H1 (cell line): ENCODE measurements around the gene PPM1M. TPM values are rescaled to one million over a fixed set of nuclear protein-coding genes. Genes with fewer than 3 reads are reported as not detected.

ENCODE experiments used
- CTCF ChIA-PET: fragments of 300-600 bp; sonication (Branson Sonifier 250); formaldehyde crosslinking; loops from one replicate; lab custom pipeline; 2021; ENCODE audit not compliant: partially characterized antibody; lab: Charles Lee
- POLR2A ChIA-PET: fragments of 300-600 bp; sonication (Branson Sonifier 250); formaldehyde crosslinking; loops from one replicate; lab custom pipeline; 2021; ENCODE audit warnings: inconsistent platforms; ENCODE audit not compliant: partially characterized antibody; lab: Charles Lee
- DNase-seq, 2 experiments: peaks; one replicate each; pipeline versions ENCODE4 v3.0.0 to v3.0.0-alpha.2; 2010 to 2022; ENCODE audit warnings: low spot score in 2 of 2, low read depth in 1 of 2, mixed read lengths in 1 of 2
- FAIRE-seq: peaks from 2 replicates; lab custom pipeline; 2011; peaks lifted over from hg19 to GRCh38; lab: Jason Lieb, UNC
- H2AFZ ChIP-seq: 2 replicates; pipeline ENCODE4 v1.8.1; 2012; ENCODE audit warnings: low read length, inconsistent platforms
- H2AK5ac ChIP-seq: 2 replicates; pipeline ENCODE4 v1.6.1; 2013; ENCODE audit warnings: low read depth, low read length
- H2BK120ac ChIP-seq: replicated peaks from 2 replicates; pipeline ENCODE3; 2013; ENCODE audit warnings: low read depth, low read length, inconsistent platforms
- H2BK12ac ChIP-seq: 2 replicates; pipeline ENCODE4 v1.6.1; 2013; ENCODE audit warnings: low read depth, low read length
- H2BK15ac ChIP-seq: 2 replicates; pipeline ENCODE4 v1.6.1; 2013; ENCODE audit warnings: low read length
- H2BK20ac ChIP-seq: 2 replicates; pipeline ENCODE4 v1.6.1; 2013; ENCODE audit warnings: low read length
- H2BK5ac ChIP-seq: 2 replicates; pipeline ENCODE4 v1.6.1; 2013; ENCODE audit warnings: low read depth, low read length
- H3K14ac ChIP-seq: 2 replicates; pipeline ENCODE4 v1.6.1; 2013; ENCODE audit warnings: inconsistent platforms; ENCODE audit not compliant: insufficient read length
- H3K18ac ChIP-seq: 2 replicates; pipeline ENCODE4 v1.6.1; 2013; ENCODE audit warnings: low read length; ENCODE audit errors: extremely low read depth
- H3K23ac ChIP-seq: 2 replicates; pipeline ENCODE4 v1.6.1; 2013; ENCODE audit warnings: inconsistent platforms; ENCODE audit not compliant: insufficient read length
- H3K23me2 ChIP-seq: 2 replicates; pipeline ENCODE4 v1.6.1; 2013; ENCODE audit warnings: low read depth, low read length
- H3K27ac ChIP-seq: 2 replicates; pipeline ENCODE4 v1.6.1; 2011; ENCODE audit warnings: low read depth, low read length, inconsistent platforms
- H3K27me3 ChIP-seq, 4 experiments: replicated peaks in 1 of 4; 1 replicate in 1 of 4; 2 replicates in 3 of 4; pipeline versions ENCODE4 v1.6.1 to v1.8.1; 2011 to 2013; ENCODE audit warnings: low read length in 3 of 4, mild to moderate bottlenecking in 3 of 4, inconsistent platforms in 2 of 4, mixed read lengths in 2 of 4, moderate library complexity in 1 of 4; ENCODE audit not compliant: control insufficient read depth in 3 of 4, insufficient read depth in 3 of 4; ENCODE audit errors: extremely low read depth in 1 of 4
- H3K36me3 ChIP-seq, 4 experiments: 2 replicates each; pipeline versions ENCODE4 v1.6.1 to v1.8.1; 2011 to 2013; ENCODE audit warnings: mild to moderate bottlenecking in 4 of 4, low read length in 3 of 4, moderate library complexity in 2 of 4, control low read depth in 1 of 4, inconsistent platforms in 1 of 4; ENCODE audit not compliant: insufficient read depth in 4 of 4, control insufficient read depth in 2 of 4
- H3K4ac ChIP-seq: replicated peaks from 2 replicates; pipeline ENCODE3; 2013; ENCODE audit warnings: low read length, low read depth, mixed read lengths, inconsistent platforms; ENCODE audit not compliant: insufficient read length
- H3K4me1 ChIP-seq, 4 experiments: replicated peaks in 1 of 4; 1 replicate in 1 of 4; 2 replicates in 3 of 4; pipeline versions ENCODE4 v1.6.1 to v1.8.1; 2011 to 2013; ENCODE audit warnings: low read length in 3 of 4, inconsistent platforms in 2 of 4, mixed read lengths in 1 of 4; ENCODE audit not compliant: insufficient read depth in 4 of 4, control insufficient read depth in 3 of 4
- H3K4me2 ChIP-seq, 2 experiments: 2 replicates each; pipeline versions ENCODE4 v1.6.1 to v1.8.1; 2011 to 2013; ENCODE audit warnings: low read depth in 2 of 2, low read length in 2 of 2, control low read depth in 1 of 2, inconsistent platforms in 1 of 2, mild to moderate bottlenecking in 1 of 2; ENCODE audit not compliant: insufficient read depth in 1 of 2
- H3K4me3 ChIP-seq, 4 experiments: fragments of 200-600, 300-600 bp in 1 of 4; sonication (generic), shearing (Covaris generic), sonication (Bioruptor Twin) in 1 of 4; 2 replicates each; pipeline versions ENCODE4 v1.5.1 to v1.8.1; 2011 to 2016; ENCODE audit warnings: low read length in 4 of 4, low read depth in 3 of 4, control low read depth in 2 of 4, inconsistent platforms in 2 of 4, mild to moderate bottlenecking in 2 of 4, mixed read lengths in 1 of 4, moderate library complexity in 1 of 4; ENCODE audit not compliant: insufficient read depth in 2 of 4; ENCODE audit errors: extremely low read depth in 1 of 4
- H3K56ac ChIP-seq: replicated peaks from 2 replicates; pipeline ENCODE3; 2013; ENCODE audit warnings: low read depth, mild to moderate bottlenecking, mixed read lengths, low read length, inconsistent platforms; ENCODE audit not compliant: insufficient read length
- H3K79me1 ChIP-seq: 2 replicates; pipeline ENCODE4 v1.6.1; 2013; ENCODE audit warnings: low read depth, low read length, control low read depth
- H3K79me2 ChIP-seq, 2 experiments: 2 replicates each; pipeline versions ENCODE4 v1.6.1 to v1.8.1; 2012 to 2013; ENCODE audit warnings: low read length in 2 of 2, mild to moderate bottlenecking in 2 of 2, inconsistent platforms in 1 of 2; ENCODE audit not compliant: insufficient read depth in 2 of 2, control insufficient read depth in 1 of 2
- H3K9ac ChIP-seq, 4 experiments: replicated peaks in 1 of 4; 1 replicate in 1 of 4; 2 replicates in 3 of 4; pipeline versions ENCODE4 v1.6.1 to v1.8.1; 2011 to 2013; ENCODE audit warnings: low read depth in 3 of 4, low read length in 3 of 4, control low read depth in 2 of 4, mild to moderate bottlenecking in 2 of 4, moderate library complexity in 2 of 4, inconsistent platforms in 1 of 4; ENCODE audit errors: extremely low read depth in 1 of 4
- H3K9me3 ChIP-seq, 2 experiments: 2 replicates each; pipeline versions ENCODE4 v1.6.1 to v1.8.1; 2012 to 2013; ENCODE audit warnings: mild to moderate bottlenecking in 2 of 2, moderate library complexity in 2 of 2, control low read depth in 1 of 2, inconsistent platforms in 1 of 2, low read depth in 1 of 2, low read length in 1 of 2, mixed read lengths in 1 of 2; ENCODE audit not compliant: insufficient read depth in 2 of 2
- H4K20me1 ChIP-seq, 2 experiments: replicated peaks in 1 of 2; 2 replicates each; pipeline versions ENCODE3 to v1.8.1; 2011 to 2013; ENCODE audit warnings: inconsistent platforms in 2 of 2, low read length in 2 of 2, mild to moderate bottlenecking in 1 of 2; ENCODE audit not compliant: insufficient read depth in 2 of 2, control insufficient read depth in 1 of 2
- H4K5ac ChIP-seq: 2 replicates; pipeline ENCODE4 v1.6.1; 2013; ENCODE audit warnings: low read length, low read depth, mixed read lengths, inconsistent platforms; ENCODE audit not compliant: insufficient read length
- H4K8ac ChIP-seq: 2 replicates; pipeline ENCODE4 v1.8.0; 2013; ENCODE audit warnings: mild to moderate bottlenecking, moderate library complexity, low read length, inconsistent platforms; ENCODE audit not compliant: insufficient read depth; ENCODE audit errors: extremely low read depth
- H4K91ac ChIP-seq: replicated peaks from 2 replicates; pipeline ENCODE3; 2013; ENCODE audit warnings: low read length, mixed read lengths, inconsistent platforms; ENCODE audit not compliant: insufficient read length
- CTCF ChIP-seq, 3 experiments: IDR thresholded peaks; 1 replicate in 2 of 3; 2 replicates in 1 of 3; pipeline versions ENCODE4 v1.5.1 to v1.6.1; 2011; ENCODE audit warnings: low read length in 3 of 3, mild to moderate bottlenecking in 3 of 3, inconsistent platforms in 2 of 3, low read depth in 1 of 3, moderate library complexity in 1 of 3; ENCODE audit not compliant: insufficient read depth in 1 of 3; ENCODE audit errors: control extremely low read depth in 1 of 3
- NRF1 ChIP-seq: IDR thresholded peaks from 2 replicates; pipeline ENCODE4 v1.6.1; 2011; ENCODE audit warnings: mild to moderate bottlenecking, low read depth, low read length, improper control_type of control experiment
- POLR2A ChIP-seq, 2 experiments: IDR thresholded peaks; 1 replicate in 1 of 2; 2 replicates in 1 of 2; pipeline ENCODE4 v1.6.1; 2011; ENCODE audit warnings: low read depth in 2 of 2, low read length in 2 of 2, mild to moderate bottlenecking in 2 of 2; ENCODE audit errors: control extremely low read depth in 1 of 2
- RBBP5 ChIP-seq: IDR thresholded peaks from 2 replicates; pipeline ENCODE4 v1.7.1; 2012; ENCODE audit warnings: low read depth, mild to moderate bottlenecking, inconsistent platforms, low read length, moderate library complexity, borderline replicate concordance
- RXRA ChIP-seq: IDR thresholded peaks from 2 replicates; pipeline ENCODE4 v1.6.1; 2011; ENCODE audit warnings: low read depth, mild to moderate bottlenecking, low read length, moderate library complexity; ENCODE audit not compliant: insufficient read depth
- SP2 ChIP-seq: IDR thresholded peaks from 2 replicates; pipeline ENCODE4 v1.6.1; 2012; ENCODE audit warnings: mild to moderate bottlenecking, low read length, inconsistent platforms
- SP4 ChIP-seq: IDR thresholded peaks from 2 replicates; pipeline ENCODE4 v1.6.1; 2012; ENCODE audit warnings: low read length, inconsistent platforms
- SRF ChIP-seq: IDR thresholded peaks from 2 replicates; pipeline ENCODE4 v1.6.1; 2011; ENCODE audit warnings: mild to moderate bottlenecking, low read depth, low read length, moderate library complexity
- TBP ChIP-seq: IDR thresholded peaks from 2 replicates; pipeline ENCODE4 v1.6.1; 2011; ENCODE audit warnings: low read depth, low read length, improper control_type of control experiment
- TCF12 ChIP-seq: IDR thresholded peaks from 2 replicates; pipeline ENCODE4 v1.6.1; 2011; ENCODE audit warnings: low read depth, mild to moderate bottlenecking, low read length
- ZNF274 ChIP-seq: IDR thresholded peaks from 2 replicates; pipeline ENCODE4 v1.7.0; 2012; ENCODE audit warnings: low read length, borderline replicate concordance; ENCODE audit errors: extremely low read depth
- WGBS, 2 experiments: shearing (Covaris generic) in 1 of 2; methylation state at CpG; one replicate each; pipeline versions ENCODE4 v1.1.6 to v1.1.7; 2013 to 2015; ENCODE audit warnings: low lambda C conversion rate in 2 of 2, mixed read lengths in 2 of 2, inconsistent platforms in 1 of 2, low coverage in 1 of 2, missing lambda C conversion rate in 1 of 2; ENCODE audit not compliant: insufficient replicate concordance in 2 of 2, insufficient coverage in 1 of 2, insufficient read length in 1 of 2; ENCODE audit errors: extremely low coverage in 1 of 2, missing lambda C conversion rate in 1 of 2; 5-methylcytosine and 5-hydroxymethylcytosine counted together
- polyA plus RNA-seq, 7 experiments: library from polyadenylated mRNA; depleted of rRNA in 3 of 7; stranded (reverse) in 5 of 7; unstranded in 2 of 7; fragments of >200 nt in 5 of 7; fragments of 200-250 nt in 2 of 7; gene quantifications; 1 replicate in 5 of 7; 2 replicates in 1 of 7; 4 replicates in 1 of 7; pipeline versions ENCODE4 v1.2.1 to v1.2.3, GENCODE V29; 2011 to 2013; ENCODE audit warnings: missing spikeins in 2 of 7, mixed read lengths in 2 of 7
- total RNA-seq: library from RNA; stranded (reverse); fragmentation: NEBNext Ultra II Directional; extraction: Animal tissue kit (Norgen Biotek cat#: 25700); gene quantifications from 2 replicates; pipeline ENCODE4 v1.2.1, GENCODE V29; 2021

The PPM1M gene
- total and polyA plus RNA-seq, 2 of the 8 experiments (the other 6 are each of a cell fraction or from before 2014, with no cell fraction given) = 5.2 to 6.3 TPM

- POLR2A ChIA-PET = interaction anchor here (1.0 to 3.6 kb wide), 7 partner anchors 9 to 35 kb away, joined by 3 to 27 read pairs (median 5); no protein-coding TSS in a partner anchor
- H3K4me2 ChIP-seq = peak overlapping the region; percentile 65 to 70; a peak in 2 of 4 replicates
- FAIRE-seq = no peak
- TF ChIP-seq SP4 (no peak), CTCF (IDR thresholded peaks at IDR 0.05; ENCODE audit: control extremely low read depth in 1 of 3, insufficient read depth in 1 of 3, low read depth in 1 of 3, low read length in 3 of 3) (no peak), RBBP5 (no peak), TCF12 (no peak), SP2 (no peak), TBP (no peak), RXRA (no peak), NRF1 (no peak), POLR2A (IDR thresholded peaks at IDR 0.05; ENCODE audit: control extremely low read depth in 1 of 2, low read depth in 2 of 2, low read length in 2 of 2) (no peak), ZNF274 (no peak), SRF (no peak)
Observed at GRCh38 chr3:52246728-52247408, 1.3 kb downstream of the PPM1M start.

More at GRCh38 chr3:52246728-52247408, 1.3 kb downstream of the PPM1M start:
- Histone ChIP-seq H3K27ac (no peak overlapping the region), H2BK20ac (no peak overlapping the region), H2AFZ (no peak overlapping the region), H3K56ac (no peak overlapping the region), H3K4me3 (0 out of 8 replicates have a peak overlapping the region, but pooled peaks of 1 of the 4 experiments have one; percentile 58), H3K79me1 (no peaks in the 10 kb centered on the region), H3K14ac (no peak overlapping the region), H3K36me3 (peaks cover 0 to 13% (median 0%) of the 10 kb centered on the region in 4 experiments; a peak in 3 of 8 replicates), H3K23ac (no peak overlapping the region), H3K4ac (no peak overlapping the region), H3K27me3 (peaks cover 6 to 37% (median 23%) of the 10 kb centered on the region in 4 experiments; a peak in 6 of 7 replicates), H3K23me2 (peaks cover 10% of the 10 kb centered on the region), H2BK5ac (no peak overlapping the region), H2AK5ac (no peak overlapping the region), H4K91ac (no peak overlapping the region), H3K4me1 (peaks cover 0 to 13% (median 10%) of the 10 kb centered on the region in 4 experiments; a peak in 6 of 7 replicates), H4K5ac (no peak overlapping the region), H3K9me3 (no peaks in the 10 kb centered on the region), H4K20me1 (peaks cover 5 to 14% of the 10 kb centered on the region in 2 experiments), H3K9ac (no peak overlapping the region), H2BK15ac (no peak overlapping the region), H3K18ac (no peak overlapping the region), H2BK120ac (no peak overlapping the region), H2BK12ac (no peak overlapping the region), H3K79me2 (no peaks in the 10 kb centered on the region), H4K8ac (no peak overlapping the region)
- WGBS, 2 experiments = 88% methylated on average over 14 of the region's 14 CpGs; no CpG with 5 or more reads in 1 of the 2 experiments
- DNase-seq = no peak
- CTCF ChIA-PET = interaction anchor here (1.0 to 17.7 kb wide), 10 partner anchors 11 to 138 kb away, joined by 3 to 126 read pairs (median 7); partner anchors contain the start of gene WDR82
